GM23248 (cell line): ENCODE results near the gene PDGFRB. TPM values are rescaled to one million over a fixed set of nuclear protein-coding genes. Genes with fewer than 3 reads are reported as not detected.

ENCODE experiments used
- DNase-seq: peaks from one replicate; pipeline ENCODE4 v3.0.0-alpha.2; 2015
- H2AFZ ChIP-seq: fragments of 200-600 bp; sonication (generic); 2 replicates; pipeline ENCODE4 v1.6.1; 2016; ENCODE audit warnings: antibody characterized with exemption
- H3F3A ChIP-seq: fragments of 200-600 bp; sonication (generic); 2 replicates; pipeline ENCODE4 v1.6.1; 2016; ENCODE audit warnings: mild to moderate bottlenecking, antibody characterized with exemption, mixed run types; ENCODE audit not compliant: insufficient read depth
- H3K27ac ChIP-seq: fragments of 200-600 bp; sonication (generic); 2 replicates; pipeline ENCODE4 v1.5.1; 2016; ENCODE audit warnings: mild to moderate bottlenecking
- H3K27me3 ChIP-seq: fragments of 200-600 bp; sonication (generic); replicated peaks from 2 replicates; pipeline ENCODE4 v1.6.1; 2016; ENCODE audit warnings: mild to moderate bottlenecking; ENCODE audit not compliant: insufficient read depth
- H3K36me3 ChIP-seq: fragments of 200-600 bp; sonication (generic); 2 replicates; pipeline ENCODE4 v1.6.1; 2016; ENCODE audit warnings: low read depth, mild to moderate bottlenecking
- H3K4me1 ChIP-seq: fragments of 200-600 bp; sonication (generic); 2 replicates; pipeline ENCODE4 v1.6.1; 2016; ENCODE audit warnings: mild to moderate bottlenecking; ENCODE audit not compliant: insufficient read depth
- H3K4me2 ChIP-seq: fragments of 200-600 bp; sonication (generic); one replicate; pipeline ENCODE4 v1.6.1; 2016; ENCODE audit warnings: mild to moderate bottlenecking; ENCODE audit not compliant: unreplicated experiment
- H3K4me3 ChIP-seq: fragments of 200-600 bp; sonication (generic); 2 replicates; pipeline ENCODE4 v1.5.1; 2016; ENCODE audit warnings: mild to moderate bottlenecking
- H3K79me2 ChIP-seq: fragments of 200-600 bp; sonication (generic); 2 replicates; pipeline ENCODE4 v1.6.1; 2016; ENCODE audit warnings: mild to moderate bottlenecking; ENCODE audit not compliant: insufficient read depth
- H3K9ac ChIP-seq: fragments of 200-600 bp; sonication (generic); 2 replicates; pipeline ENCODE4 v1.6.1; 2016; ENCODE audit warnings: mild to moderate bottlenecking
- H3K9me2 ChIP-seq: fragments of 200-600 bp; sonication (generic); 2 replicates; pipeline ENCODE4 v1.6.1; 2016; ENCODE audit warnings: mixed run types, mild to moderate bottlenecking, moderate library complexity; ENCODE audit not compliant: insufficient read depth
- H3K9me3 ChIP-seq: fragments of 200-600 bp; sonication (generic); one replicate; pipeline ENCODE4 v1.6.1; 2017; ENCODE audit warnings: low read depth
- H4K20me1 ChIP-seq: fragments of 200-600 bp; sonication (generic); 2 replicates; pipeline ENCODE4 v1.6.0; 2016; ENCODE audit not compliant: insufficient read depth
- EZH2 ChIP-seq: fragments of 200-600 bp; sonication (generic); IDR thresholded peaks from 2 replicates; pipeline ENCODE4 v1.6.1; 2018; ENCODE audit warnings: antibody characterized with exemption, mild to moderate bottlenecking; ENCODE audit not compliant: insufficient read depth, poor library complexity, severe bottlenecking
- EZH2phosphoT487 ChIP-seq: fragments of 200-600 bp; sonication (generic); IDR thresholded peaks from 2 replicates; pipeline ENCODE4 v1.6.1; 2018; ENCODE audit warnings: antibody characterized with exemption, moderate library complexity, mild to moderate bottlenecking, low read depth; ENCODE audit not compliant: insufficient read depth
- WGBS, 2 experiments: methylation state at CpG; one replicate each; pipeline ENCODE4 v1.1.6; 2015 to 2017; ENCODE audit warnings: low lambda C conversion rate in 2 of 2, low coverage in 1 of 2; ENCODE audit errors: missing lambda C conversion rate in 2 of 2; 5-methylcytosine and 5-hydroxymethylcytosine counted together
- in situ Hi-C: fragments of 300-500 bp; cut with MboI; formaldehyde crosslinking; loops from 2 replicates; pipeline ENCODE4 v1.15.0; 2020
- polyA plus RNA-seq: library from polyadenylated mRNA; unstranded; fragments of >200 nt; fragmentation: Nextera tagmentation; extraction: Ambion mirVana; gene quantifications from 2 replicates; pipeline ENCODE4 v1.2.1, GENCODE V29; 2016
- total RNA-seq: library from RNA; depleted of rRNA; stranded (reverse); fragments of >200 nt; shearing (Covaris generic); gene quantifications from 2 replicates; pipeline ENCODE4 v1.2.3, GENCODE V29; 2014; rRNA removed

The PDGFRB gene
- 189 and 205 TPM in 2 replicates for total RNA-seq
- polyA plus RNA-seq, result 155 and 163 TPM in 2 replicates

DNA sequence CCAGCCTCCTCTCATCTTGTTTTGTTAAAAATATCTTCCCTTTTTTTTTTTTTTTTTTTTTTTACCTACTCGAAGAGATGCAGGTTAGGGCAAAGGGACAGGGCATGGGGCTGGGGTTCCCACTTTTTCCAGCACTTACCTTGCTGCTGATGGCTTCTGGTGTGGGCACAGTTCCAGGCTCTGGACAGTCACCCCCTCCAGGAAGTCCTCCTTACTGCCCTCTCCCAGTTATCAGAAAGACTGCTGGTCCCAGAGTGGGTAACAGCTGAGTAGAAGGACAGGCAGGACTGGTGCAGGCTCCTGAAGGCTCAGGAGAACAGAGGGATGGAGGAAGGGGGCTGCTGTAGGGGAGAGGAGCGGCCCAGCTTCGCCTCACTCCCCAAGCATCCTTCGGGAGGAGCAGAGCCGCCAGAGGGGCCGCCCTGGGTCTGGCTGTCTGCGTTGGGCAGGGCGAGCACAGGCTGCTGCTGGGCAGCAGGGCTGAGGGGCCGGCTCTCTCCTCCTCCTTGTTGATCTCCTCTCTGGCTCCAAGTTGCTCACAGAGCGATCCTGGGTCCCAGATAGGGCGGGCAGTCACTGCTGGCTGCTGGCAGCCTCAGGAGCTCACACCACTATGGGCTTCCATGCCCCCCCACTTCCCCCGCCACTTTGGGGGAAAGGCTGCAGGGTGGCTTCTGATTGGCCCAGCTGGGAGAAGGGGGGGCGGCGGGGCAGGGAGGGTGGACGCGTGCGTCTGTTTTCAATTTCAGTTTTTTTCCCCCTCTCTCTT, at the start of gene PDGFRB:
Gene PDGFRB, minus strand, starts transcription at position 588 of the 769 bp plus-strand sequence. CDS start 18,798 bp downstream, outside the sequence.
- Histone ChIP-seq H3K4me1 (peaks cover 68% of the 10 kb centered on the region), H3K9me2 (no peaks in the 10 kb centered on the region), H3F3A (peaks cover 67% of the 10 kb centered on the region), H3K79me2 (peaks cover 50% of the 10 kb centered on the region), H3K4me2 (peak within 1 kb of the TSS; percentile 99), H3K27me3 (no peaks in the 10 kb centered on the region), H3K4me3 (peak within 1 kb of the TSS; percentile 96), H3K9me3 (no peaks in the 10 kb centered on the region), H4K20me1 (peaks cover 3% of the 10 kb centered on the region; the same call in 1 of the 2 replicates), H3K36me3 (no peaks in the 10 kb centered on the region), H2AFZ (peak within 1 kb of the TSS; percentile 58), H3K9ac (peak within 1 kb of the TSS; percentile 90), H3K27ac (peak within 1 kb of the TSS; percentile 76)
- no peak for TF ChIP-seq EZH2
- no peak for TF ChIP-seq EZH2phosphoT487
- WGBS, 2 experiments, result 0 to 1% methylated on average over 12 to 15 of the region's 17 CpGs
- in situ Hi-C loops, result no loop called here
- DNase-seq, result peak; percentile 88

DNA sequence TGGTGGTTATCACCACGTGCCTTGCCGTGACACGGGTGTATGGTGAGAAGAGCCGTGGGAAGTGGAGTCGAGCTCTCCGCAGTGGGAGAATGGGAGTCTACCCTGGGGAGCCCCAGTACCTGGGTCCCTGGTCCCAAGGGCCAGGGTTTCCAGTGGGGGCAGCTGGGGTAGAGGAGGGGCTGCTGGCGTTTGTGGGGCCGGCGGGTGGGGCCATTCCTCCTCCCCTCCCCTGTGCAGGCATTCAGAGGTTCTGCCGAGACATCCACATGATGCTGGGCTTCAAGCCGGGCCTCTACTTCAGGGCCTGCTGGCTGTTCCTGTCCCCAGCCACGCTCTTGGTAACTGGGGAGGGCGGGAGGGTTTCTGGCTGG, 48.9 kb upstream of the PDGFRB start:
- DNase-seq, result no peak
- peaks cover 9% of the 10 kb centered on the region for H3K4me1 ChIP-seq
- H3K27me3 ChIP-seq, result no peaks in the 10 kb centered on the region
- H2AFZ ChIP-seq, result no peak overlapping the region
- no peak overlapping the region for H3K9ac ChIP-seq
- no peaks in the 10 kb centered on the region for H3F3A ChIP-seq
- no peak overlapping the region for H3K4me2 ChIP-seq
- no peaks in the 10 kb centered on the region for H3K9me2 ChIP-seq
- in situ Hi-C loops, result loop anchor here (25.0 kb wide), 1 partner anchor 367 kb away; no protein-coding TSS in a partner anchor
- TF ChIP-seq EZH2phosphoT487 (no peak), EZH2 (no peak)
- no peak overlapping the region for H3K4me3 ChIP-seq
- WGBS, 2 experiments, result 95 to 96% methylated on average over 7 to 13 of the region's 13 CpGs
- H3K79me2 ChIP-seq, result no peaks in the 10 kb centered on the region
- no peaks in the 10 kb centered on the region for H3K36me3 ChIP-seq
- no peaks in the 10 kb centered on the region for H3K9me3 ChIP-seq
- no peaks in the 10 kb centered on the region for H4K20me1 ChIP-seq
- H3K27ac ChIP-seq, result no peak overlapping the region

DNA sequence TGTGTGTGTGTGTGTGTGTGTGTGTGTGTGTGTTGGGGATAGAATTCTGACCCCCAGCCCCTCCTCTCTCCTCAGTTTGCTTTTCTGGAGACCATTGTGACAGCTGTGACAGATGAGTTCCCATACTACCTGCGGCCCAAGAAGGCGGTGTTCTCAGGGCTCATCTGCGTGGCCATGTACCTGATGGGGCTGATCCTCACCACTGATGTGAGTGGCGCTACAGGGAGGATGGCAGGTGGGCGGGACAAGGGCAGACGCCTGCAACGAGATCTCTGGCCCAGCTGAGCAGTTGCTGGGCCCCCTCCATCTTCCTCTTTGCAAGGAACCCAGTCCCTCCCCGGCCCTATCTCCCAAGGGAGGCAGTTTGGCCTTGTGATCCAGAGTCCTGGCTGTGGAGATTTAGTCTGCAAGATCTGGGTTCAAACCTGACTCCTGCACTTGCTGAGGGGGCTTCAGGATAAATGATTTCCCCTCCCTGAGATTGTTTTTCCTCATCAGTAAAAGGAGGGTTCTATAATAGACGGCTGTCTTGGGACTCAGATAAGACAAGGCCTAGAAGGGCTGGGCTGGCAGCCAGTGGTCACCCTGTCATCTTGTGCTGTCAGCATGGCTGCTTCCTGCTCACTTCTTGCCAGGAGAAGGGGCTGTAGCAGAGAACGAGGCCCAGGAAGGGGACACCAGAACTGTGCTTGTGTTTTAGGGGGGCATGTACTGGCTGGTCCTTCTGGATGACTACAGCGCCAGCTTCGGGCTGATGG, 48.4 kb upstream of the PDGFRB start:
- no peak overlapping the region for H3K9ac ChIP-seq
- TF ChIP-seq EZH2, result no peak
- no peak for TF ChIP-seq EZH2phosphoT487
- H3K9me3 ChIP-seq, result no peaks in the 10 kb centered on the region
- no peak overlapping the region for H3K4me3 ChIP-seq
- no peaks in the 10 kb centered on the region for H4K20me1 ChIP-seq
- H3K79me2 ChIP-seq, result no peaks in the 10 kb centered on the region
- no peak overlapping the region for H3K4me2 ChIP-seq
- H3K36me3 ChIP-seq, result no peaks in the 10 kb centered on the region
- no peaks in the 10 kb centered on the region for H3F3A ChIP-seq
- DNase-seq, result no peak
- no peak overlapping the region for H3K27ac ChIP-seq
- WGBS, 2 experiments, result 87 to 88% methylated on average over 12 of the region's 12 CpGs
- no peak overlapping the region for H2AFZ ChIP-seq
- H3K27me3 ChIP-seq, result no peaks in the 10 kb centered on the region
- H3K4me1 ChIP-seq, result peaks cover 6% of the 10 kb centered on the region
- in situ Hi-C loops, result loop anchor here (25.0 kb wide), 1 partner anchor 367 kb away; no protein-coding TSS in a partner anchor
- no peaks in the 10 kb centered on the region for H3K9me2 ChIP-seq

DNA sequence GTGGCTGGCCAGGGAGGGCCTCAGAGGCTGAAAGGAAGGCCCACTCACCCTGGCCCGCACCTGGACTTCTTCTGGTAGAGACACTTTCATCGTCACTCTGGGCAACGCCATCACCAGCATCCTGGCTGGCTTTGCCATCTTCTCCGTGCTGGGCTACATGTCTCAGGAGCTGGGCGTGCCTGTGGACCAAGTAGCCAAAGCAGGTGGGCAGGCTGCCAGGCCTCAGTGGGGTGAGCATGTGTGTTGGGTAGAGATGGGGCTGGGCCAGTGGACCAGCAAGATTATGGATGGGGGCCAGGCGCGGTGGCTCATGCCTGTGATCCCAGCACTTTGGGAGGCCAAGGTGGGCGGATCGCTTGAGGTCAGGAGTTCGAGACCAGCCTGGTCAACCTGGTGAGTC, 46.9 kb upstream of the PDGFRB start:
- no peaks in the 10 kb centered on the region for H4K20me1 ChIP-seq
- TF ChIP-seq EZH2, result no peak
- no peak for TF ChIP-seq EZH2phosphoT487
- in situ Hi-C loops, result loop anchor here (25.0 kb wide), 1 partner anchor 365 kb away; no protein-coding TSS in a partner anchor

More for the DNA sequence above, 46.9 kb upstream of the PDGFRB start:
- H3K9ac ChIP-seq, result no peak overlapping the region
- no peaks in the 10 kb centered on the region for H3K9me2 ChIP-seq
- WGBS, 2 experiments, result 93% methylated on average over 10 of the region's 10 CpGs
- no peaks in the 10 kb centered on the region for H3K4me1 ChIP-seq
- no peak for DNase-seq
- H3K4me2 ChIP-seq, result no peak overlapping the region
- H3K9me3 ChIP-seq, result no peaks in the 10 kb centered on the region
- H3K27me3 ChIP-seq, result no peaks in the 10 kb centered on the region
- no peaks in the 10 kb centered on the region for H3K79me2 ChIP-seq
- H3K27ac ChIP-seq, result no peak overlapping the region
- no peaks in the 10 kb centered on the region for H3F3A ChIP-seq
- H3K36me3 ChIP-seq, result no peaks in the 10 kb centered on the region
- no peak overlapping the region for H2AFZ ChIP-seq
- no peak overlapping the region for H3K4me3 ChIP-seq
